Medulla oblongata (tissue), 1 donor: ENCODE results near the gene SFPQ.
A peak's percentile ranks its signal among the peaks of the same experiment; 100 is the strongest.
"Not testable (repeated sequence)": the region's sequence is repeated elsewhere in the genome, so short reads cannot be mapped to it uniquely, and the experiment has no call there.

Experiments
- DNase-seq: peaks from one replicate; pipeline ENCODE4 v3.0.0-alpha.2; 2015; ENCODE audit errors: extremely low spot score

Gene SFPQ, protein sequence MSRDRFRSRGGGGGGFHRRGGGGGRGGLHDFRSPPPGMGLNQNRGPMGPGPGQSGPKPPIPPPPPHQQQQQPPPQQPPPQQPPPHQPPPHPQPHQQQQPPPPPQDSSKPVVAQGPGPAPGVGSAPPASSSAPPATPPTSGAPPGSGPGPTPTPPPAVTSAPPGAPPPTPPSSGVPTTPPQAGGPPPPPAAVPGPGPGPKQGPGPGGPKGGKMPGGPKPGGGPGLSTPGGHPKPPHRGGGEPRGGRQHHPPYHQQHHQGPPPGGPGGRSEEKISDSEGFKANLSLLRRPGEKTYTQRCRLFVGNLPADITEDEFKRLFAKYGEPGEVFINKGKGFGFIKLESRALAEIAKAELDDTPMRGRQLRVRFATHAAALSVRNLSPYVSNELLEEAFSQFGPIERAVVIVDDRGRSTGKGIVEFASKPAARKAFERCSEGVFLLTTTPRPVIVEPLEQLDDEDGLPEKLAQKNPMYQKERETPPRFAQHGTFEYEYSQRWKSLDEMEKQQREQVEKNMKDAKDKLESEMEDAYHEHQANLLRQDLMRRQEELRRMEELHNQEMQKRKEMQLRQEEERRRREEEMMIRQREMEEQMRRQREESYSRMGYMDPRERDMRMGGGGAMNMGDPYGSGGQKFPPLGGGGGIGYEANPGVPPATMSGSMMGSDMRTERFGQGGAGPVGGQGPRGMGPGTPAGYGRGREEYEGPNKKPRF

DNA sequence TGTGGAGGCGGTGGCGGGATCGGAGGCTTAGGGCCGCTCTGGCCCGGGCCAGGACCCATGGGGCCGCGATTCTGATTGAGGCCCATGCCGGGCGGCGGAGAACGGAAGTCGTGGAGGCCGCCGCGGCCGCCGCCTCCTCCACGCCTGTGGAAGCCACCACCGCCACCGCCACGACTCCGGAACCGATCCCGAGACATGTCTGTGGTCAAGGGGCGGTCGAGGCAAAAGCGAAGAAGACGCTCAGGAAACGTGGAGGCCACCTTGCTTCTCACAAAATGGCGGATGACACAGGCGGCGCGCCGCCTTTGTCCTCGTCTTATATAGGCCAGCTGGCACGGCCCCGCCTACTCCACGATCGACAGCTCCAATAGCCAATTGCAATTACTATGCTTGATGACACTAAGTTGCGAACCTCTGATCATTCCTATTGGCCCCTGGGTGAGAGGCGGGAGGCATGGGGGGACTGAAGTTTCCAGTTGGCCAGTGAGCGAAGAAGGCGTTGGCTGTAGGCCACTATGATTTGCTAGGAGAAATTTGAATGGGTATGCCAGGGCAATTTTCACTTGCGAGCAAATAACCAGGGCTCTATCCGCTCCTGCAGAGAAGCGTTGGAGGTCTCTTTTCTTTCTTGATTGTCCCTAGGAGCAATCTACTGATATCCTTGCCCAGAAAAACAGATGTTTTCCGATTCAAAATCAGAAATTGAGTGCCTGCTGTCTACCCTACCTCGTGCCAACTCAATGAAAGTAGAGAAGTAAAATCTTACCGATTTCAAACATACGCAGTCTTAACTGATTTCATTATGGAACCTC lies at the start of gene SFPQ:
Gene SFPQ, minus strand, starts transcription at position 293 of the 812 bp plus-strand sequence. Its CDS starts 96 bp downstream, at position 197.
- peak; percentile 99 for DNase-seq

DNA sequence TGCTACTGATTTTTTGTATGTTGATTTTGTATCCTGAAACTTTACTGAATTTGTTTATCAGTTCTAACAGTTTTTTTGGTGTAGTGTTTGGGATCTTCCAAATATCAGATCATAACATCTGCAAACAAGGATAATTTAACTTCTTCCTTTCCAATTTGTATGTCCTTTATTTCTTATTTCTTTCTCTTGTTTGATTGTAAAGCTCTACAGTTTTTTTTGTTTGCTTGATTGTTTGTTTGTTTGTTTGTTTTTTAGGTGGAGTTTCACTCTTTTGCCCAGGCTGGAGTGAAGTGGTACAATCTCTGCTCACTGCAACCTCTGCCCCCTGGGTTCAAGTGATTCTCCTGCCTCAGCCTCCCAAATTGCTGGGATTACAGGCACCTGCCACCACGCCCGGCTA lies 43.8 kb upstream of the SFPQ start:
- DNase-seq = not testable (repeated sequence)

DNA sequence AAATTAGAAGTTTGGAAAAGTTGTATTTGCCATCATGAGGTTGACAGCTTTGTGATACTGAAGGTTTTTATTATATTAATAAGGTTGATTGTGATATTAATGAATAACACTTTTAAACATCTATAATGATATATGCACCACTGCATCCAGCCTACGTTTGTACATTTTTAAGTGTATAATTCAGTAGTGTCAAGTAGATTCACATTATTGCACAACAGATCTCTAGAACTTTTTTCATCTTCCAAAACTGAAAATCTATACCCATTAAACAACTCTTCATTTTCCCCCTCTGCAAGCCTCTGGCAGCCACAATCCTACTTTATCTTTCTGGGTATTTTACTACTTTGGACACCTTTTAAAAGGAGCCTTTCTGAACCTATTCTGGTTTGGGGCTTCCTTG lies 38.3 kb upstream of the SFPQ start:
- DNase-seq = no peak

DNA sequence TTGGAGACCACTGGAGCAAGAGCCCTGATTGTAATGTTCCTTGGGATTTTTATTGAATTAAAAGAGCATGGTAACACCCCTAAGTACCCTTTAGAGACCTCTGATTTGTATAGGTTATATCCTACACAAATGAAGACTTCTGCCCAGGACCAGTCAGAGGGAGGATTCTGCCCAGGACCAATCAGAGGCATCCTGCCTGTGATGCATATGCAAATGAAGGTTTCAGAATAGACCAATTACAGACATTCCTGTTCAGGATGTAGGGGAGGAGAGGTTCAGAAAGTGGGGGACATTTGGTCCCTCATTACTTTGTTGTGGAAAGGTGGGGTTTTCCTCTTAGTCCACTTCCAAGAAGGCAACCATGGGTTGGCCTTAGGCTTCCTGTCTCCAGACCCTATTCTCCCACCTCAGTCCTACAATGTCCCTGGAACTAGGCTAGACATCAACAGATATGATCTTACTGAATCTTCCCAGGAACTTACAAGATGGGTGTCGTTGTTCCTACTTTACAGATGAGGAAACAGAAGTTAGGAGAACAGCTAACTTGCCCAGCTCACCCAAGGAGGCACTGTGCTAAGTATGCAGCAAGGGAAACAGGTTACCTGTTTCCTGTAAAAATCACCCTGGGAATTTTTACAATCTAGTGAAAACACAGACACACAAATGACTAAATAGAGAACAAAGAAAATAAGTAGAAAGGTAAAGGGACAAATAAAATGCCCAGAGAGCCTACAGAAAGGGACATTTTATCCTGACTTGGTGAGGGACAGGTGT lies 36.8 kb upstream of the SFPQ start:
- no peak for DNase-seq

DNA sequence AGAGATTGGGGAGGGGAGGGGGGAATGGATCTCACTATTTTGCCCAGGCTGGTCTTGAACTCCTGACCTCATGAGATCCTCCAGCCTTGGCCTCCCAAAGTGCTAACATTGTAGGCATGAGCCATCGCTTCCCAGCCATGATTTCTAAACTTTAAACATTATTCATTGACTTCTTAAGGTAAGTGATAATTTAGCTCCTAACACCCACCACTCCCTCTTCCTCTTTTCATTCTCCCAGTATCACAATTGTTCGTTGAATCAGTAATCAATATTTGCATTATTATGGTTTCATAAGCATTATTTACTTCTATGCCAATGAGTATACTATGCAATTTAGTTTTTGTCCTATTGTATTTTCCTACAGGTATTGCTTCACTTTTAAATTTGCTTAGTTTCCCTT lies 33.6 kb upstream of the SFPQ start:
- no peak for DNase-seq

DNA sequence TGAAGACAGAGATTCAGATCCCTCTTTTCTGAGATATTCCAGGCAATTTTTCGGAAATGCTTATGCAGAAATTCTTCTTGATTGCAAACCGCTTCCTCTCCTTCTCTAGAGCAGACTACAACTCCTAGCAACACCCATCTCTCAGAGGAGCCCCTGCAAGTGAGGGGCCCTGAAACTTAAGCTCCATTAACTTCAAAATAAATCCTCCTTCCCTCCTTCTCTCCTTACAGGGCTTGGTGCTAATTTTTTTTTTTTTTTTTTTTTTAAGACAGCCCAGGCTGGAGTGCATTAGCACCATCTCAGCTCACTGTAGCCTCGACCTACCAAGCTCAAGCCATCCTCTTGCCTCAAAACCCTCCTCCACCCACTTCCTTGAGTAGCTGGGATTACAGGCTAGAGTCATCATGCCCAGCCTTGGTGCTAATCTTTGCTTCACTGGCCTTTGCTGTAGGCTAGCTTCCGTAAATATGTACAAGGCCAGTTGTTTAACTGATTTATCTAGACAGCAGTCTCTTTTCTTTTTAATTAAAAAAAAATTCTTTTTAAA lies 30.2 kb upstream of the SFPQ start:
- no peak for DNase-seq

DNA sequence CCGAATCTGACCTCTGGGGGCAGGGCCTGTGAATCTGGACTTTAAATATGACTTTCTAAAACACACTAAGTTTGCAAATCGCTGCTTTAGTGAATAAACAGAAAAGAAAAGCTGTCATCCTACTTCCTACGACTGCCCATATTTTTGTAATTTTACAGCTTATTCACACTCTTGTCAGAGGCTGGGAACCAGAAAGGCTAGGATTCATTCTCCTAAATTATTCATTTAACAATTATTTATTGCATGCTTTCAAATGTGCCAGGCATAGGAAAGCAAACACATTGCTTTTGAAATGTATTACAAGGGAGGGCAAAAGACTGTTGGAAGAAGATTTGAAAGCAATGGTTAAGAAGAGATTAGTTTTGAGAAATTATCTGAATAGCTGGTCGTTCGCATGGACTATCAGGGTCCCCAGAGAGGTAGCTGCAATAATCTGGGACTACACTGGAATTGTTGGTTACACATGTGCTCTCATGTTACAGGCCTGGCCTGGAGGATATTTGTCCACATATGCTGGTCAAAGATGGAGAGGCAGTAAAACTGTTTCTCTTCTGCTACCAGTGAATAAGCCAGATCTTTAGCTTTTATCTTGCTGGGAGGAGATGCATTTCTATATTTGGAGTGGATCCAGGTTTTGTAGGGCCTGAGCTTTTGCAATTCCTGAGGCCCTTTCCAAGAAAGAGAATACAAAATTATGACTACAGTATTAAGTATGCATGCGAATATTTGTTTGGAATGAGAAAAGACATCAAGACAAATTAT lies 29.6 kb upstream of the SFPQ start:
- no peak for DNase-seq

DNA sequence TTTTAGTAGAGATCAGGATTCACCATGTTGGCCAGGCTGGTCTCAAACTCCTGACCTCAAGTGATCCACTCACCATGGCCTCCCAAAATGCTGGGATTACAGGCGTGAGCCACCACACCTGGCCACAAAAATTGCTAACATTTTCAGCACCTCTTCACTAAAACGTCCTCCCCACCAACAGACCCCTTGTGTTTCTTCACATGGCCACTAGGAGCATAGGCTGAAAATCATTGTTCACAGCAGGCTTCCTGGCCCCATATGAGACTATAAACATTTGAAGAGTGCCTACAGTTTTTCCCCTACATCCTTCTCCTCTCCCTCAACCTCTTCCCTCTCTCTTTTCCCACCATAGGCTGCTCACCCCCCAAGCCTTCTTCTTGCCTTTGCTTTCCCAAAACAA lies 28.0 kb upstream of the SFPQ start:
- DNase-seq = no peak

DNA sequence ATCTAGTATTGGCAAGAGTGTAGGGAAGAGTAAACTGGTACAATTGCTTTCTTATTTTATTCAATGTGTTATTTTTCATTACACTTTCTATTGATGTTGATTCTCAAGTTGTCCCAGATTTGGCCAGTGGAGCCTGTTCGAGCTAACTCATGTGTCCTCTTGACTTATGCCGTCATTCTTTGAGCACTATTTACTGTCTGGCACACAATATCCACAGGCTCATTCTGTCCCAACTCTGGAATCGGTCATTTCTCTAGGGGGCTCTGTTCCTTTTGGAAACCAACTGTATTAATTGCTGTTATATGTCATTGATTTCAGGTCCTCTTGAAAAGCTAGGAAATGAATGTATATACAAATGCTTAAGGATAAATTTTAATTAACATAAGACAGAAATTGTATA lies 22.4 kb upstream of the SFPQ start:
- DNase-seq = no peak

DNA sequence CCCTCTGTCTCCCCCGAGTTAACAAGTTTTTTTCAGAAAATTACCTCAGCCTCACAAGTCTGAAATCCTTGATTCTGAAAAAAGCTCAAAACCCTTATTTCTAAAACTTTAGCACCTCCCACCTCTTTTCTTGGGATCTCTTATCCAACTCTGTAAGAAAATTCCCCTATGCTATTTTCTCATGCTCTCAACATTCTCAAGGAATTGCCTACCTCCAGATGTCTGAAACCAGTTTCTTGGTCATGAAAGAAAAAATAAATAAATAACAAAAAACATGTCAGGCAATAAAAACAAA lies 18.1 kb upstream of the SFPQ start:
- no peak for DNase-seq

DNA sequence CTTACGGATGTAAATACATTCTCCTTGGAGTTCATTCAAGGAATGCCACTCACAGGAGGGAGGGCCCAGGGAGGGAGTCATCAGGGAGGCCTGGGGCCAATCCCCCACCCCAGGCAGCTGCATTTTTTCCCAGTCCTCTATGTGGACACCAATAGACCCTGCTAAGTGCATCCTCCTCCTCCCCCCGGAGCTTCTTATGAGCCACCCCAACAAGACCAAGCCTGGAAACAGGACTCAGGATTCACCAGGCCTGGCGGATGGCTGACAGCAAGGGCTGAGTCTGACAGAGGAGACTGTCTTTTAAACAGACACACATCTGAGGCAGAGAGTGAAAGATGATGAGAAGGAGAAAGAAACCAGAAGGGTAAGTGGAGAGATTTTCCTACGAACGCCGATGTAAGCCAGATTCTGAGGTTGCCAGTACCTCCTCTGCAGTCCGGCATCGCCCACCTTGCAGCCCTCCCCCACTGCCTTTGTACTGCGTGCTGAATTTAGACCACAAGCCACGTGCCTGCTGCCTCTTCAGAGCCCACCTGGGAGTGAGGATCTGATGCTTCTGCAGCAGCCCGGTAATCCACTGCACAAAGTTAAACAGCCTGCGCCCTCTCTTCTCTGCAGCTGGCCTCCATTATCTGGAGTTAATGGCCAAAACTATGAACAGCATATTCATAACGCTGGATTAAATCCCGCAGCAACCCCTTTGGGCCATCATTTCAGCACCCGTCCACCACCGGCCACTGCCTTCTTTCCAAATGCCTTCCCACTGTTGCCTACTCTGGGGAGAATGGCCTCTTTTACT lies 17.6 kb upstream of the SFPQ start:
- DNase-seq = no peak

DNA sequence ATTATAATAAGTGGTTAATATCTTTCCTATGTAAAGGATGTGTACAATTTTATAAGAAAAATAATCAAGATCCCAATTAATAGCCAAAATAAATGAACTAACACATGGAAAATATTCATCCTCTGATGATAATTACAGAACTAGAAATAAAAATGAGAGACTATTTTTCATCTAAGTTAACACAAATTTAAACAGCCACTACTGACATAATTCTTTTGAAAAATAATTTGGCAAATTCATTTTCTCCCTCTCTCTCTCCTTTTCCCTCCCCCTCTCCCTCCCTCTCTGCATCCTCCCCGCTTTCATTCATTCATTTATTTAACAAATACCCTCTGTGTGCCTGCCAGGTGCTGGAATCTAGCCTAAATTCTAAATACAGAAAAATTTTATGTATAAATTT lies 10.3 kb upstream of the SFPQ start:
- no peak for DNase-seq

DNA sequence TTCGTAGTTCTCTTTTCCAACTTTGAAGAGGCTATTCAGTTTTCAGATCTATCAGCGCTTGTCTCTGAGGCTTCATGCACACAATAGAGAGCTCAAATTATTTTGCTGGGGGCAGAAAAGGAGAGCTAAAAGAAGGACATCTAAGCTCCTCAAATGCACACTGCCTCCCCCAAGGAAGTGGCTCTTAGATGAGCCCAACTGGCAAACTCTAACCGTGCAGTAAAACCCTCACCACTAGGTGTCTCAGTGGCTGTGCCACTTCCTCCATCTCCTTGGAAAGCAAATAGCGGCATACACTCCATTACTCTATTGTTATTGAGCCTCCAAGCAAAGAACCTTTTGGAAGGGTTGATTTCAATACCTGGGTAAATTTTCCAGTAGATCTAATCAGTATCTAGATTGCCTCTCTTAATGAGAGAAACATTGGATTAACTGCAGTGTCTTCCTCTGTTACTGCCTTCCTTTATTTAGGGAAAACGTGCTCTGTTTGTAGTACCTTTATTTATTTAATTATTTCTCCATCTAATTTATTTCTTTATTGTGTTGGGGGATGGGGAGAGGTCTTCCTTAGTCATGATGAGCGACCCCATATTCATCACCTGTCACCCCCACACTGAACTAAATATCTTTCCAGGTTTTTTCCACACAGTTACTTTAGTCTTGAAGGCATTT lies 9.2 kb upstream of the SFPQ start:
- DNase-seq = peak; percentile 95

DNA sequence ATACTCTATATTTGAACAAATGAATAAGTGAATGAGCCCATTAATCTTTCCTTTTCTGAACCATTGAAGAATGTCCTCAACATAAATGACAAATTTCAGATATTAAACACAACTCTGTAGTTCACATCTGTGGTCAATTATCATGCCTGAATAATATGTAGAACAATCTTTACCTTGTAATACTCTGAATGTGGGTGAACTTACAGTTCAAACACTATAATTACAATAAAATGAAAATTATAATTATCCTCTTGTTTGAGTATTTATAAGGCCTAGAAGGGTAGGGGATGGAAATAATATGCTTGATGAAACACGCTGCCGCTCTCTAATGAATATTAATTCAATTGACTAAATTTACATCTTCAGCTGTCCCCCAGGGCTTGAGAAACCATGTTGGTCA lies 8.7 kb upstream of the SFPQ start:
- no peak for DNase-seq

DNA sequence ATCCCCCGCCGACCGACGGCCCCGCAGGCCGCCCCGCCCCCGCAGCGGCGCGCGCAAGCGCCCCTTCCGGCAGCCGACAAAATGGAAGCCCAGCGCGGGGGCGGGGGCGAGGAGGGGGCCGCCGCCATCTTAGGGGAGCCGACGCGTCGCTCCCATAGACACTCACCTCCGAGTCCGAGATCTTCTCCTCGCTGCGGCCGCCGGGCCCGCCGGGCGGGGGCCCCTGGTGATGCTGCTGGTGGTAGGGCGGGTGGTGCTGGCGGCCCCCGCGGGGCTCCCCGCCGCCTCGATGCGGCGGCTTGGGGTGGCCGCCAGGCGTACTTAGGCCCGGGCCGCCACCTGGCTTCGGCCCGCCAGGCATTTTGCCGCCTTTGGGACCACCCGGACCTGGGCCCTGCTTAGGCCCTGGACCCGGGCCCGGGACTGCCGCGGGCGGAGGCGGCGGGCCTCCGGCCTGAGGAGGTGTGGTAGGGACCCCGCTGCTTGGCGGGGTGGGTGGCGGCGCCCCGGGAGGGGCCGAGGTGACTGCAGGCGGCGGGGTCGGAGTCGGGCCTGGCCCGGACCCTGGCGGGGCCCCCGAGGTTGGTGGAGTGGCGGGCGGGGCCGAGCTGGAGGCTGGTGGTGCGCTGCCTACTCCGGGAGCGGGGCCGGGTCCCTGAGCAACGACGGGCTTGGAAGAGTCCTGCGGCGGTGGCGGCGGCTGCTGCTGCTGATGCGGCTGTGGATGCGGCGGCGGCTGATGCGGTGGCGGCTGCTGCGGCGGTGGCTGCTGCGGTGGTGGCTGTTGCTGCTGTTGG lies 691 bp downstream of the SFPQ start:
- DNase-seq = peak; percentile 82

DNA sequence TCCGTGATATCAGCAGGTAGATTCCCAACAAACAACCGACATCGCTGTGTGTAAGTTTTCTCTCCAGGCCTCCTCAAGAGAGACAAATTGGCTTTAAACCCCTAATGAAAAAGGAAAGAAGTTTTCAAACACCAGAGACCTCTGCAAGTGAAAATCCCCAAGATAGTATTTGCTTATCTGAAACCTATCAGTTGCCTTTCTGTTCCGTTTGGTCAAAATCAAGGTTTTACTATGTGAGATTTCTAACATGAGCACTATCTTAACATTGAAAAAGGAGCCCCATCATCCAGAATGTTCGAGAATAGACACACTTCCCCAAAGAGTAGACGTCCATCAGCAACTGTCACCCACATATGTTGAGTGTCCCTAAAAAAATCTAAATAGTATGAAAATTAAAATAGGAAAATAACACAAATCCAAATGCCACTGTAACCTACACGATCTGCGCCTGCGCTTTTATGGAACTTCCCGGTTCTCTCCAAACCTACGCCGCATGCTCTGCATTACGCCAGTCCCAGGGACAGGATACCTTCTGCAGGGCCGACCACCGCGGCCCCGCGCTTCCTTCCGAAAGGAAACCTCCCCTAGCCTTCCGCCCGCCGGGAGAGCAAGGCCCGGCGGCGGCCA lies 1.4 kb downstream of the SFPQ start:
- peak; percentile 56 for DNase-seq

DNA sequence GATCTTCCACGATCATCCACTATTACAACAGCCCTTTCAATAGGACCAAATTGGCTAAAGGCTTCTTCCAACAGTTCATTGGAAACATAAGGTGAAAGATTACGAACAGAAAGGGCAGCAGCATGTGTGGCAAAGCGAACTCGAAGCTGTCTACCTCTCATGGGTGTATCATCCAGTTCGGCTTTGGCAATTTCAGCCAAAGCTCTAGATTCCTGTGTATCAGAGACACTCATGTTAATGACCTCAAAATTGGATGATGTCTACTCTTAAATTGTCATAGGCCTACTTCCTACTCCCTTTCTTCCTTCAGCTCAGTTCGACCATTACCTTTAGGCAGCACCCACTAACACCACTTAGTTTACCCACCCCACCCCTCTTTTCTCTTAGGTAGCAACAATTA lies 2.2 kb downstream of the SFPQ start:
- no peak for DNase-seq
